Adrenal gland (tissue), 12 donors: Measurements from ENCODE around the gene FAM120B. TPM values are rescaled to one million over a fixed set of nuclear protein-coding genes. Genes with fewer than 3 reads are reported as not detected.
"Not testable (repeated sequence)": the region's sequence is repeated elsewhere in the genome, so short reads cannot be mapped to it uniquely, and the experiment has no call there.

ENCODE experiments used
- DNase-seq, 7 donors: peaks; one replicate each; pipeline ENCODE4 v3.0.0-alpha.2; 2019 to 2020
- H3K27ac ChIP-seq, 5 donors: fragments of 200-600 bp; sonication (generic) in 4 of 5; 1 replicate in 3 of 5; 2 replicates in 2 of 5; pipeline versions ENCODE4 v1.5.1 to v1.8.0; 2016 to 2020; ENCODE audit warnings: mild to moderate bottlenecking in 1 of 5
- H3K27me3 ChIP-seq: fragments of 200-600 bp; 2 replicates; pipeline ENCODE4 v1.8.0; 2021
- H3K36me3 ChIP-seq, 2 donors: fragments of 200-600 bp; replicated peaks in 1 of 2; 1 replicate in 1 of 2; 2 replicates in 1 of 2; pipeline versions ENCODE4 v1.5.1 to v1.8.0; 2018 to 2022
- H3K4me1 ChIP-seq, 2 donors: fragments of 200-600 bp; replicated peaks in 1 of 2; 1 replicate in 1 of 2; 2 replicates in 1 of 2; pipeline versions ENCODE4 v1.5.1 to v1.8.0; 2018 to 2021
- H3K4me3 ChIP-seq, 4 donors: fragments of 200-600 bp; sonication (generic) in 3 of 4; one replicate each; pipeline ENCODE4 v1.5.1; 2016 to 2018
- H3K9me3 ChIP-seq, 3 donors: fragments of 200-600 bp; sonication (generic) in 1 of 3; replicated peaks in 1 of 3; 1 replicate in 2 of 3; 2 replicates in 1 of 3; pipeline versions ENCODE4 v1.5.1 to v1.8.0; 2016 to 2021
- CTCF ChIP-seq, 6 experiments: fragments of 450-650 bp in 4 of 6; fragments of 200-600 bp in 2 of 6; sonication (generic) in 1 of 6; IDR thresholded peaks; 1 replicate in 5 of 6; 2 replicates in 1 of 6; pipeline versions ENCODE4 v1.5.1 to v1.8.0; 2016 to 2021; ENCODE audit warnings: antibody characterized with exemption in 6 of 6, mild to moderate bottlenecking in 2 of 6, moderate library complexity in 1 of 6
- POLR2A ChIP-seq, 2 donors: fragments of 450-650 bp; IDR thresholded peaks; one replicate each; pipeline ENCODE4 v1.6.1; 2017; ENCODE audit warnings: antibody characterized with exemption in 2 of 2, mild to moderate bottlenecking in 2 of 2, moderate library complexity in 1 of 2
- WGBS, 4 donors: extraction: QIAGEN DNeasy Blood & Tissue Kit in 2 of 4; methylation state at CpG; one replicate each; pipeline versions ENCODE4 v1.1.5 to v1.1.7; 2013 to 2017; 5-methylcytosine and 5-hydroxymethylcytosine counted together
- intact Hi-C, 2 donors: fragments of 100-400 bp; cut with DNase I; formaldehyde crosslinking; loops; one replicate each; pipeline versions ENCODE4 v1.14.1 to v1.15.0; 2022 to 2023
- polyA plus RNA-seq, 3 donors: library from polyadenylated mRNA; stranded (reverse); fragments of 200-250 nt in 2 of 3; fragments of 350-450 nt in 1 of 3; fragmentation: Illumina TruSeq in 1 of 3; extraction: RNeasy Lipid Tissue Mini Kit (QIAGEN cat#74804) in 1 of 3; gene quantifications; one replicate each; pipeline ENCODE4 v1.2.3, GENCODE V29; 2013 to 2014
- total RNA-seq, 9 donors: library from RNA; depleted of rRNA in 4 of 9; stranded (reverse); fragments of >200 nt in 4 of 9; fragments of 120-200 nt in 1 of 9; fragmentation: NEBNext Ultra II Directional in 1 of 9; extraction: Animal tissue kit (Norgen Biotek cat#: 25700) in 1 of 9; gene quantifications; one replicate each; pipeline versions ENCODE4 v1.1.0 to v1.2.4, GENCODE V29; 2013 to 2023
- donor health status: healthy with polysubstance abuse.
- donor health status: Bipolar disorder and iron deficiency.
- donor health status: DM: yes; HTN: yes; CAD: no.
- donor health status: DM: no; HTN: no; CAD: no.
- donor health status: DM: no; HTN: no; CAD: no.
- donor health status: DM: yes; HTN: yes; CAD: no.

Gene FAM120B
- total and polyA plus RNA-seq, 12 donors, result 12.4 to 42.0 (median 27.4) TPM

GRCh38 chr6:170388113-170388512 is 81.6 kb downstream of the FAM120B start:
- no peak for TF ChIP-seq CTCF (IDR thresholded peaks at IDR 0.05)
- TF ChIP-seq POLR2A (IDR thresholded peaks at IDR 0.05), result no peak
- Histone ChIP-seq H3K36me3 (peaks cover 0 to 26% of the 10 kb centered on the region in 2 donors), H3K4me1 (no peaks in the 10 kb centered on the region), H3K27ac (no peak overlapping the region), H3K9me3 (no peaks in the 10 kb centered on the region), H3K27me3 (no peaks in the 10 kb centered on the region), H3K4me3 (no peak overlapping the region)
- WGBS, 4 donors, result 92 to 94% (median 93%) methylated on average over 8 of the region's 8 CpGs
- no peak for DNase-seq
- intact Hi-C loops, result no loop called here

GRCh38 chr6:170393033-170393432 is 86.5 kb downstream of the FAM120B start:
- no peak for TF ChIP-seq CTCF (IDR thresholded peaks at IDR 0.05)
- TF ChIP-seq POLR2A (IDR thresholded peaks at IDR 0.05), result no peak
- no peak overlapping the region for H3K4me3 ChIP-seq
- WGBS, 4 donors, result 90 to 96% (median 94%) methylated on average over 7 of the region's 7 CpGs
- H3K27me3 ChIP-seq, result no peaks in the 10 kb centered on the region
- intact Hi-C loops, result no loop called here
- no peak overlapping the region for H3K27ac ChIP-seq
- H3K4me1 ChIP-seq, result no peaks in the 10 kb centered on the region
- H3K9me3 ChIP-seq, result no peaks in the 10 kb centered on the region
- peaks cover 0 to 65% of the 10 kb centered on the region in 2 donors for H3K36me3 ChIP-seq
- no peak for DNase-seq

DNA sequence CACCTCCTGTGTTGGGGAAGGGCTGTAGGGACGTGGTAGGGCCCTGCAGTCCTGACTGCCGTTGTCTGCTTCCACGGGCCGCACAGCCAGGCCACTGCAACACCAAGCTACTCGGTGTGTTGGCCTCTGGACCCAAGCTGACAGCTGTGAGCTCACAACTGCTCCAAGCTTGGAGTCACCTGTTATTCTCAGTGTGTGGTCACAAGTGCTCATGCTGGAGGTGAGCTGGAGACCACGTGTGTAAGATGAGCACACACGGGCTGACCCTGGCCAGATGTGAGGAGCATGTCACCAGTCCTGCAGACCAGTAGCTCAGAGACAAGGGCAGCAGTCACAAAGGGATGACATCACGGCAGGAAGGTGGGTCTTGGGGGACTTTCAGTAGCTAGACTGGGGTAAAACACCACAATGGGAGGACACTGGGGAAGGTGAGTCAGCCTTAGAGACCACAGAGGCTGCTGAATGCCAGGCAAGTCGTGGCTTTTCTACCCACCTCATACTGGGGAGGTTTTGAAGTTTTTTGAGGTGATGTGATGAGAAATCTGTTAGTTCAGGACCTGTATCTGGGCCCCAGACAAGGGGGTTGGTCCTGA is 87.3 kb downstream of the FAM120B start:
- TF ChIP-seq CTCF (IDR thresholded peaks at IDR 0.05) (no peak), POLR2A (IDR thresholded peaks at IDR 0.05) (no peak)
- 94 to 98% (median 97%) methylated on average over 6 to 9 of the region's 9 CpGs for WGBS, 4 donors
- H3K4me3 ChIP-seq, result no peak overlapping the region
- H3K27me3 ChIP-seq, result no peaks in the 10 kb centered on the region
- no peak overlapping the region for H3K27ac ChIP-seq
- H3K4me1 ChIP-seq, result no peaks in the 10 kb centered on the region
- H3K36me3 ChIP-seq, result peaks cover 0 to 56% of the 10 kb centered on the region in 2 donors
- intact Hi-C loops, result no loop called here
- H3K9me3 ChIP-seq, result no peaks in the 10 kb centered on the region
- DNase-seq, result no peak

- Histone ChIP-seq H3K36me3 (peaks cover 0 to 55% of the 10 kb centered on the region in 2 donors), H3K27ac (no peak overlapping the region), H3K4me3 (no peak overlapping the region), H3K4me1 (no peaks in the 10 kb centered on the region), H3K9me3 (no peaks in the 10 kb centered on the region), H3K27me3 (no peaks in the 10 kb centered on the region)
- no peak for TF ChIP-seq POLR2A (IDR thresholded peaks at IDR 0.05)
- DNase-seq, result no peak
- intact Hi-C loops, result no loop called here
- 94 to 99% (median 97%) methylated on average over 6 of the region's 6 CpGs for WGBS, 4 donors
These were observed 88.4 kb downstream of the FAM120B start for GRCh38 chr6:170394980-170395379.

DNA sequence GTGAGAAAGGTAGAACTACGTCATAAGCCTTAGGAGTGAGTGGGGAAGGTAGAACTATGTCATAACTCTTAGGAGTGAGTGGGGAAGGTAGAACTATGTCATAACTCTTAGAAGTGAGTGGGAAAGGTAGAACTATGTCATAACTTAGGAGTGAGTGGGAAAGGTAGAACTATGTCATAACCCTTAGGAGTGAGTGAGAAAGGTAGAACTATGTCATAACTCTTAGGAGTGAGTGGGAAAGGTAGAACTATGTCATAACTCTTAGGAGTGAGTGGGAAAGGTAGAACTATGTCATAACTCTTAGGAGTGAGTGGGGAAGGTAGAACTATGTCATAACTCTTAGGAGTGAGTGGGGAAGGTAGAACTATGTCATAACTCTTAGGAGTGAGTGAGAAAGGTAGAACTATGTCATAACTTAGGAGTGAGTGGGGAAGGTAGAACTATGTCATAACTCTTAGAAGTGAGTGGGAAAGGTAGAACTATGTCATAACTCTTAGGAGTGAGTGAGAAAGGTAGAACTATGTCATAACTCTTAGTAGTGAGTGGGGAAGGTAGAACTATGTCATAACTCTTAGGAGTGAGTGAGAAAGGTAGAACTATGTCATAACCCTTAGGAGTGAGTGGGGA is 92.3 kb downstream of the FAM120B start:
- H3K4me3 ChIP-seq, H3K27ac ChIP-seq, H3K27me3 ChIP-seq, H3K9me3 ChIP-seq, DNase-seq, intact Hi-C loops, H3K4me1 ChIP-seq: not testable (repeated sequence)
- WGBS, 4 donors, result 80 to 100% (median 92%) methylated on average over 1 of the region's 1 CpG
- H3K36me3 ChIP-seq, result peaks cover 0 to 51% of the 10 kb centered on the region in 2 donors

DNA sequence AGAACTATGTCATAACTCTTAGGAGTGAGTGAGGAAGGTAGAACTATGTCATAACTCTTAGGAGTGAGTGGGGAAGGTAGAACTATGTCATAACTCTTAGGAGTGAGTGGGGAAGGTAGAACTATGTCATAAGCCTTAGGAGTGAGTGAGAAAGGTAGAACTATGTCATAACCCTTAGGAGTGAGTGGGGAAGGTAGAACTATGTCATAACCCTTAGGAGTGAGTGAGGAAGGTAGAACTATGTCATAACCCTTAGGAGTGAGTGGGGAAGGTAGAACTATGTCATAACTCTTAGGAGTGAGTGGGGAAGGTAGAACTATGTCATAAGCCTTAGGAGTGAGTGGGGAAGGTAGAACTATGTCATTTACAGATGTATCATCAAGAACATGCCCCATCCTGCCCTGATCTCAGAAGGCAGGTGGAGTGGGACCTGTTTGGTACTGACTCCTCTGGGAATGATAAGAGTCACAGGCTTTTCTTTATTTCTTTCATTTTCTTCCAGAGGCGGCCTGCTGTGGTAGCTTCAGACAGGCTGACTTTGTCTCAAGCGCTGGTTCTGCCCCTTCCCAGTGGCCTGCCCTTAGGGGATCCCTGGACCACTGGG is 93.5 kb downstream of the FAM120B start:
- 45 to 72% (median 69%) methylated on average over 2 of the region's 2 CpGs for WGBS, 4 donors
- intact Hi-C loops, result not testable (repeated sequence)

More for the DNA sequence above, 93.5 kb downstream of the FAM120B start:
- H3K4me3 ChIP-seq, H3K27me3 ChIP-seq, H3K9me3 ChIP-seq, DNase-seq, H3K4me1 ChIP-seq, H3K27ac ChIP-seq: not testable (repeated sequence)
- peaks cover 0 to 50% of the 10 kb centered on the region in 2 donors for H3K36me3 ChIP-seq
